H1 (cell line): Measurements from ENCODE around the gene SYTL1. TPM values are rescaled to one million over a fixed set of nuclear protein-coding genes. Genes with fewer than 3 reads are reported as not detected.

Experiments used
- CTCF ChIA-PET: fragments of 300-600 bp; sonication (Branson Sonifier 250); formaldehyde crosslinking; loops from one replicate; lab custom pipeline; 2021; ENCODE audit not compliant: partially characterized antibody; lab: Charles Lee
- POLR2A ChIA-PET: fragments of 300-600 bp; sonication (Branson Sonifier 250); formaldehyde crosslinking; loops from one replicate; lab custom pipeline; 2021; ENCODE audit warnings: inconsistent platforms; ENCODE audit not compliant: partially characterized antibody; lab: Charles Lee
- DNase-seq, 2 experiments: peaks; one replicate each; pipeline versions ENCODE4 v3.0.0 to v3.0.0-alpha.2; 2010 to 2022; ENCODE audit warnings: low spot score in 2 of 2, low read depth in 1 of 2, mixed read lengths in 1 of 2
- FAIRE-seq: peaks from 2 replicates; lab custom pipeline; 2011; peaks lifted over from hg19 to GRCh38; lab: Jason Lieb, UNC
- H2AFZ ChIP-seq: 2 replicates; pipeline ENCODE4 v1.8.1; 2012; ENCODE audit warnings: low read length, inconsistent platforms
- H2AK5ac ChIP-seq: 2 replicates; pipeline ENCODE4 v1.6.1; 2013; ENCODE audit warnings: low read depth, low read length
- H2BK120ac ChIP-seq: replicated peaks from 2 replicates; pipeline ENCODE3; 2013; ENCODE audit warnings: low read depth, low read length, inconsistent platforms
- H2BK12ac ChIP-seq: 2 replicates; pipeline ENCODE4 v1.6.1; 2013; ENCODE audit warnings: low read depth, low read length
- H2BK15ac ChIP-seq: 2 replicates; pipeline ENCODE4 v1.6.1; 2013; ENCODE audit warnings: low read length
- H2BK20ac ChIP-seq: 2 replicates; pipeline ENCODE4 v1.6.1; 2013; ENCODE audit warnings: low read length
- H2BK5ac ChIP-seq: 2 replicates; pipeline ENCODE4 v1.6.1; 2013; ENCODE audit warnings: low read depth, low read length
- H3K14ac ChIP-seq: 2 replicates; pipeline ENCODE4 v1.6.1; 2013; ENCODE audit warnings: inconsistent platforms; ENCODE audit not compliant: insufficient read length
- H3K18ac ChIP-seq: 2 replicates; pipeline ENCODE4 v1.6.1; 2013; ENCODE audit warnings: low read length; ENCODE audit errors: extremely low read depth
- H3K23ac ChIP-seq: 2 replicates; pipeline ENCODE4 v1.6.1; 2013; ENCODE audit warnings: inconsistent platforms; ENCODE audit not compliant: insufficient read length
- H3K23me2 ChIP-seq: 2 replicates; pipeline ENCODE4 v1.6.1; 2013; ENCODE audit warnings: low read depth, low read length
- H3K27ac ChIP-seq: 2 replicates; pipeline ENCODE4 v1.6.1; 2011; ENCODE audit warnings: low read depth, low read length, inconsistent platforms
- H3K27me3 ChIP-seq, 4 experiments: replicated peaks in 1 of 4; 1 replicate in 1 of 4; 2 replicates in 3 of 4; pipeline versions ENCODE4 v1.6.1 to v1.8.1; 2011 to 2013; ENCODE audit warnings: low read length in 3 of 4, mild to moderate bottlenecking in 3 of 4, inconsistent platforms in 2 of 4, mixed read lengths in 2 of 4, moderate library complexity in 1 of 4; ENCODE audit not compliant: control insufficient read depth in 3 of 4, insufficient read depth in 3 of 4; ENCODE audit errors: extremely low read depth in 1 of 4
- H3K36me3 ChIP-seq, 4 experiments: 2 replicates each; pipeline versions ENCODE4 v1.6.1 to v1.8.1; 2011 to 2013; ENCODE audit warnings: mild to moderate bottlenecking in 4 of 4, low read length in 3 of 4, moderate library complexity in 2 of 4, control low read depth in 1 of 4, inconsistent platforms in 1 of 4; ENCODE audit not compliant: insufficient read depth in 4 of 4, control insufficient read depth in 2 of 4
- H3K4ac ChIP-seq: replicated peaks from 2 replicates; pipeline ENCODE3; 2013; ENCODE audit warnings: low read length, low read depth, mixed read lengths, inconsistent platforms; ENCODE audit not compliant: insufficient read length
- H3K4me1 ChIP-seq, 4 experiments: replicated peaks in 1 of 4; 1 replicate in 1 of 4; 2 replicates in 3 of 4; pipeline versions ENCODE4 v1.6.1 to v1.8.1; 2011 to 2013; ENCODE audit warnings: low read length in 3 of 4, inconsistent platforms in 2 of 4, mixed read lengths in 1 of 4; ENCODE audit not compliant: insufficient read depth in 4 of 4, control insufficient read depth in 3 of 4
- H3K4me2 ChIP-seq, 2 experiments: 2 replicates each; pipeline versions ENCODE4 v1.6.1 to v1.8.1; 2011 to 2013; ENCODE audit warnings: low read depth in 2 of 2, low read length in 2 of 2, control low read depth in 1 of 2, inconsistent platforms in 1 of 2, mild to moderate bottlenecking in 1 of 2; ENCODE audit not compliant: insufficient read depth in 1 of 2
- H3K4me3 ChIP-seq, 4 experiments: fragments of 200-600, 300-600 bp in 1 of 4; sonication (generic), shearing (Covaris generic), sonication (Bioruptor Twin) in 1 of 4; 2 replicates each; pipeline versions ENCODE4 v1.5.1 to v1.8.1; 2011 to 2016; ENCODE audit warnings: low read length in 4 of 4, low read depth in 3 of 4, control low read depth in 2 of 4, inconsistent platforms in 2 of 4, mild to moderate bottlenecking in 2 of 4, mixed read lengths in 1 of 4, moderate library complexity in 1 of 4; ENCODE audit not compliant: insufficient read depth in 2 of 4; ENCODE audit errors: extremely low read depth in 1 of 4
- H3K56ac ChIP-seq: replicated peaks from 2 replicates; pipeline ENCODE3; 2013; ENCODE audit warnings: low read depth, mild to moderate bottlenecking, mixed read lengths, low read length, inconsistent platforms; ENCODE audit not compliant: insufficient read length
- H3K79me1 ChIP-seq: 2 replicates; pipeline ENCODE4 v1.6.1; 2013; ENCODE audit warnings: low read depth, low read length, control low read depth
- H3K79me2 ChIP-seq, 2 experiments: 2 replicates each; pipeline versions ENCODE4 v1.6.1 to v1.8.1; 2012 to 2013; ENCODE audit warnings: low read length in 2 of 2, mild to moderate bottlenecking in 2 of 2, inconsistent platforms in 1 of 2; ENCODE audit not compliant: insufficient read depth in 2 of 2, control insufficient read depth in 1 of 2
- H3K9ac ChIP-seq, 4 experiments: replicated peaks in 1 of 4; 1 replicate in 1 of 4; 2 replicates in 3 of 4; pipeline versions ENCODE4 v1.6.1 to v1.8.1; 2011 to 2013; ENCODE audit warnings: low read depth in 3 of 4, low read length in 3 of 4, control low read depth in 2 of 4, mild to moderate bottlenecking in 2 of 4, moderate library complexity in 2 of 4, inconsistent platforms in 1 of 4; ENCODE audit errors: extremely low read depth in 1 of 4
- H3K9me3 ChIP-seq, 2 experiments: 2 replicates each; pipeline versions ENCODE4 v1.6.1 to v1.8.1; 2012 to 2013; ENCODE audit warnings: mild to moderate bottlenecking in 2 of 2, moderate library complexity in 2 of 2, control low read depth in 1 of 2, inconsistent platforms in 1 of 2, low read depth in 1 of 2, low read length in 1 of 2, mixed read lengths in 1 of 2; ENCODE audit not compliant: insufficient read depth in 2 of 2
- H4K20me1 ChIP-seq, 2 experiments: replicated peaks in 1 of 2; 2 replicates each; pipeline versions ENCODE3 to v1.8.1; 2011 to 2013; ENCODE audit warnings: inconsistent platforms in 2 of 2, low read length in 2 of 2, mild to moderate bottlenecking in 1 of 2; ENCODE audit not compliant: insufficient read depth in 2 of 2, control insufficient read depth in 1 of 2
- H4K5ac ChIP-seq: 2 replicates; pipeline ENCODE4 v1.6.1; 2013; ENCODE audit warnings: low read length, low read depth, mixed read lengths, inconsistent platforms; ENCODE audit not compliant: insufficient read length
- H4K8ac ChIP-seq: 2 replicates; pipeline ENCODE4 v1.8.0; 2013; ENCODE audit warnings: mild to moderate bottlenecking, moderate library complexity, low read length, inconsistent platforms; ENCODE audit not compliant: insufficient read depth; ENCODE audit errors: extremely low read depth
- H4K91ac ChIP-seq: replicated peaks from 2 replicates; pipeline ENCODE3; 2013; ENCODE audit warnings: low read length, mixed read lengths, inconsistent platforms; ENCODE audit not compliant: insufficient read length
- ATF2 ChIP-seq: IDR thresholded peaks from 2 replicates; pipeline ENCODE4 v1.6.1; 2012; ENCODE audit warnings: low read length, inconsistent platforms
- CTBP2 ChIP-seq: IDR thresholded peaks from 2 replicates; pipeline ENCODE4 v1.7.0; 2011; ENCODE audit warnings: borderline replicate concordance, mild to moderate bottlenecking, moderate library complexity, mixed read lengths, low read length; ENCODE audit not compliant: insufficient read depth, insufficient read length
- JUN ChIP-seq: IDR thresholded peaks from 2 replicates; pipeline ENCODE4 v1.6.1; 2011; ENCODE audit warnings: low read depth, mild to moderate bottlenecking, improper control_type of control experiment, low read length
- JUND ChIP-seq: IDR thresholded peaks from 2 replicates; pipeline ENCODE4 v1.6.1; 2011; ENCODE audit warnings: mild to moderate bottlenecking, improper control_type of control experiment, low read length
- MAX ChIP-seq: IDR thresholded peaks from 2 replicates; pipeline ENCODE4 v1.6.1; 2012; ENCODE audit warnings: inconsistent platforms
- POLR2A ChIP-seq, 2 experiments: IDR thresholded peaks; 1 replicate in 1 of 2; 2 replicates in 1 of 2; pipeline ENCODE4 v1.6.1; 2011; ENCODE audit warnings: low read depth in 2 of 2, low read length in 2 of 2, mild to moderate bottlenecking in 2 of 2; ENCODE audit errors: control extremely low read depth in 1 of 2
- RAD21 ChIP-seq, 2 experiments: IDR thresholded peaks in 1 of 2; conservative IDR thresholded peaks in 1 of 2; 2 replicates each; pipeline ENCODE4 v1.6.1; 2011; ENCODE audit warnings: low read depth in 2 of 2, low read length in 2 of 2, improper control_type of control experiment in 1 of 2, inconsistent platforms in 1 of 2, mild to moderate bottlenecking in 1 of 2, moderate library complexity in 1 of 2
- SIX5 ChIP-seq: IDR thresholded peaks from 2 replicates; pipeline ENCODE4 v1.6.1; 2011; ENCODE audit warnings: mild to moderate bottlenecking, low read depth, low read length
- TCF12 ChIP-seq: IDR thresholded peaks from 2 replicates; pipeline ENCODE4 v1.6.1; 2011; ENCODE audit warnings: low read depth, mild to moderate bottlenecking, low read length
- WGBS, 2 experiments: shearing (Covaris generic) in 1 of 2; methylation state at CpG; one replicate each; pipeline versions ENCODE4 v1.1.6 to v1.1.7; 2013 to 2015; ENCODE audit warnings: low lambda C conversion rate in 2 of 2, mixed read lengths in 2 of 2, inconsistent platforms in 1 of 2, low coverage in 1 of 2, missing lambda C conversion rate in 1 of 2; ENCODE audit not compliant: insufficient replicate concordance in 2 of 2, insufficient coverage in 1 of 2, insufficient read length in 1 of 2; ENCODE audit errors: extremely low coverage in 1 of 2, missing lambda C conversion rate in 1 of 2; 5-methylcytosine and 5-hydroxymethylcytosine counted together
- polyA plus RNA-seq, 7 experiments: library from polyadenylated mRNA; depleted of rRNA in 3 of 7; stranded (reverse) in 5 of 7; unstranded in 2 of 7; fragments of >200 nt in 5 of 7; fragments of 200-250 nt in 2 of 7; gene quantifications; 1 replicate in 5 of 7; 2 replicates in 1 of 7; 4 replicates in 1 of 7; pipeline versions ENCODE4 v1.2.1 to v1.2.3, GENCODE V29; 2011 to 2013; ENCODE audit warnings: missing spikeins in 2 of 7, mixed read lengths in 2 of 7
- total RNA-seq: library from RNA; stranded (reverse); fragmentation: NEBNext Ultra II Directional; extraction: Animal tissue kit (Norgen Biotek cat#: 25700); gene quantifications from 2 replicates; pipeline ENCODE4 v1.2.1, GENCODE V29; 2021

SYTL1 gene
- total and polyA plus RNA-seq, 2 of the 8 experiments (the other 6 are each of a cell fraction or from before 2014, with no cell fraction given), result 6.4 to 19.5 TPM

GRCh38 chr1:27314169-27314568 lies 27.7 kb upstream of the SYTL1 start:
- Histone ChIP-seq H3K56ac (no peak overlapping the region), H4K5ac (no peak overlapping the region), H4K20me1 (no peaks in the 10 kb centered on the region), H3K79me2 (no peaks in the 10 kb centered on the region), H2BK20ac (no peak overlapping the region), H2BK120ac (no peak overlapping the region), H3K27ac (no peak overlapping the region), H2AFZ (no peak overlapping the region), H3K9me3 (no peaks in the 10 kb centered on the region), H2BK5ac (no peak overlapping the region), H3K4me3 (no peak overlapping the region), H3K79me1 (no peaks in the 10 kb centered on the region), H3K36me3 (no peaks in the 10 kb centered on the region), H2AK5ac (no peak overlapping the region), H3K4me1 (0 out of 7 replicates have a peak, but pooled peaks cover 0 to 2% (median 0%) of the 10 kb centered on the region in 4 experiments), H2BK15ac (no peak overlapping the region), H4K8ac (no peak overlapping the region), H2BK12ac (no peak overlapping the region), H3K23ac (no peak overlapping the region), H3K18ac (no peak overlapping the region), H4K91ac (no peak overlapping the region), H3K4ac (no peak overlapping the region), H3K4me2 (no peak overlapping the region), H3K23me2 (no peaks in the 10 kb centered on the region), H3K9ac (no peak overlapping the region), H3K27me3 (peaks cover 0 to 3% (median 0%) of the 10 kb centered on the region in 4 experiments; a peak in 1 of 7 replicates), H3K14ac (no peak overlapping the region)
- POLR2A ChIA-PET, result interaction anchor here (1.5 kb wide), 1 partner anchor 9 kb away, joined by 6 read pairs; no protein-coding TSS in a partner anchor
- no peak for DNase-seq
- CTCF ChIA-PET, result interaction anchor here (0.6 to 13.1 kb wide), 6 partner anchors 16 to 240 kb away, joined by 3 to 202 read pairs (median 4); partner anchors contain the start of gene FCN3
- TF ChIP-seq RAD21 (IDR thresholded peaks at IDR 0.05 in 1 of 2, conservative IDR thresholded peaks at IDR 0.05 in 1 of 2; ENCODE audit: low read depth in 2 of 2, low read length in 2 of 2), result no peak
- no peak for TF ChIP-seq TCF12
- no peak for TF ChIP-seq JUND
- TF ChIP-seq CTBP2, result no peak
- no peak for TF ChIP-seq JUN
- TF ChIP-seq ATF2, result no peak
- TF ChIP-seq MAX, result no peak
- TF ChIP-seq POLR2A (IDR thresholded peaks at IDR 0.05; ENCODE audit: control extremely low read depth in 1 of 2, low read depth in 2 of 2, low read length in 2 of 2), result no peak
- no peak for TF ChIP-seq SIX5
- WGBS, 2 experiments, result 96% methylated on average over 3 of the region's 3 CpGs; no CpG with 5 or more reads in 1 of the 2 experiments
- no peak for FAIRE-seq
